Karpas-422 (cell line): Measurements from ENCODE around the gene SCARB1. TPM values are rescaled to one million over a fixed set of nuclear protein-coding genes. Genes with fewer than 3 reads are reported as not detected.
"Not testable (repeated sequence)": the region's sequence is repeated elsewhere in the genome, so short reads cannot be mapped to it uniquely, and the experiment has no call there.

Experiments used
- DNase-seq: peaks from one replicate; pipeline ENCODE4 v3.0.0-alpha.2; 2015
- H2AFZ ChIP-seq: fragments of 200-600 bp; sonication (generic); 2 replicates; pipeline ENCODE4 v1.6.1; 2014; ENCODE audit warnings: antibody characterized with exemption, low read length, mixed read lengths
- H3K27ac ChIP-seq: fragments of 200-600 bp; sonication (generic); 2 replicates; pipeline ENCODE4 v1.5.1; 2014; ENCODE audit warnings: mild to moderate bottlenecking, low read length, moderate library complexity
- H3K27me3 ChIP-seq: fragments of 200-600 bp; sonication (generic); 2 replicates; pipeline ENCODE4 v1.6.1; 2014; ENCODE audit warnings: low read length, mixed read lengths
- H3K36me3 ChIP-seq: fragments of 200-600 bp; sonication (generic); 2 replicates; pipeline ENCODE4 v1.6.1; 2014; ENCODE audit warnings: low read length, mixed read lengths; ENCODE audit not compliant: insufficient read depth
- H3K4me1 ChIP-seq: fragments of 200-600 bp; sonication (generic); 2 replicates; pipeline ENCODE4 v1.6.1; 2014; ENCODE audit warnings: mild to moderate bottlenecking, low read length, mixed read lengths
- H3K4me2 ChIP-seq: fragments of 200-600 bp; sonication (generic); 2 replicates; pipeline ENCODE4 v1.6.1; 2014; ENCODE audit warnings: low read length, low read depth, mild to moderate bottlenecking; ENCODE audit not compliant: poor library complexity, severe bottlenecking
- H3K4me3 ChIP-seq: fragments of 200-600 bp; sonication (generic); 2 replicates; pipeline ENCODE4 v1.5.1; 2014; ENCODE audit warnings: mild to moderate bottlenecking, antibody characterized with exemption, low read length, mixed read lengths
- H3K79me2 ChIP-seq: fragments of 200-600 bp; sonication (generic); 2 replicates; pipeline ENCODE4 v1.6.1; 2014; ENCODE audit warnings: mild to moderate bottlenecking, low read length, mixed read lengths
- H3K9ac ChIP-seq: fragments of 200-600 bp; sonication (generic); 2 replicates; pipeline ENCODE4 v1.6.0; 2014; ENCODE audit warnings: low read length
- H3K9me2 ChIP-seq: fragments of 200-600 bp; sonication (generic), shearing (Covaris generic); replicated peaks from 2 replicates; pipeline ENCODE4 v1.6.0; 2014; ENCODE audit warnings: mild to moderate bottlenecking, low read length, moderate library complexity; ENCODE audit not compliant: insufficient read depth
- H3K9me3 ChIP-seq: fragments of 300-700, 200-600 bp; sonication (generic); 2 replicates; pipeline ENCODE4 v1.6.1; 2014; ENCODE audit warnings: low read length, mixed read lengths
- H4K20me1 ChIP-seq: fragments of 200-600 bp; sonication (generic); 2 replicates; pipeline ENCODE4 v1.6.1; 2014; ENCODE audit warnings: mild to moderate bottlenecking, antibody characterized with exemption, low read length, low read depth; ENCODE audit not compliant: insufficient read depth
- total RNA-seq: library from RNA; depleted of rRNA; stranded (reverse); fragments of >200 nt; shearing (Covaris generic); gene quantifications from 2 replicates; pipeline ENCODE4 v1.2.3, GENCODE V29; 2014; ENCODE audit warnings: low replicate concordance

SCARB1 gene
- total RNA-seq, 1 experiment from 2014 or later = 91.7 TPM

DNA sequence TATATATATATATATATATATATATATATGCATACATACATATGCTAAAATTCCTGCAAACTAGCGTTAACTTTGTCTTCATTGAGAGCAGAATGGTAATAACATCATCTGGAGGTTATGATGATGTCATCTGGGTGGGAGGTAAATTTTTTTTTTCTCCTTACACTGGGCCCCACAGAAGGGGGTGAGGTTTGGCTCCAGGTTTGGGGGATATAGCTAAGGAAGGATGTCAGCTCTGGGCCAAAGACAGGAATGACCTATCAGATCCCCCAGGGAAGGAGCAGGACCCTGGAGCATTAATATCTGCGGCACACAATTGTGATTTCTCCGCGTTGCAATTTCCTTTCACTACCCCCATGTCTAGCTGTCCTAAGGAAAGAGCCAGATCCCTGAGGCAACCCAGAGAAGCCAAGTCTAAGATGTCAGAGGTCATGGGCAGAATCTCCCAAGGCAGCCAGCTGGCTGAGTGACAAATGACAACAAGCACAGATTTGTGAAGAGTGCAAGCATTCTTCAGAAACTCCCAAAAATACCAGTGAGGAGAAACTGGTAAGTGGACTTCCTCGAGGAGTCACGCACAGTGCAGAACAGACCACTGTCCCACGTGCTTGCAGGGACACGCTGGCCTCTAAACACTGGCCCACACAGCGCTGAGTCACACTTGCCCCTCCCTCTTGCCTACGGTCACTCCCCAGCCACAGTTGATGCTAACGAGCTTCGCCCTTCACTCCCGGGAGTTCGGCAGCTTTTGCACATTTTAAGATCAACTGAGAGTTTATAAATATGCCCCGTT lies 40.8 kb upstream of the SCARB1 start:
- no peaks in the 10 kb centered on the region for H3K27me3 ChIP-seq
- peaks cover 45% of the 10 kb centered on the region for H3K4me1 ChIP-seq
- H2AFZ ChIP-seq = no peak overlapping the region
- H3K36me3 ChIP-seq = no peaks in the 10 kb centered on the region
- DNase-seq = no peak
- no peak overlapping the region for H3K27ac ChIP-seq
- no peak overlapping the region for H3K4me3 ChIP-seq
- H3K4me2 ChIP-seq = no peak overlapping the region
- H3K9me3 ChIP-seq = no peaks in the 10 kb centered on the region
- no peaks in the 10 kb centered on the region for H4K20me1 ChIP-seq
- H3K9me2 ChIP-seq = no peaks in the 10 kb centered on the region
- H3K9ac ChIP-seq = no peak overlapping the region
- no peaks in the 10 kb centered on the region for H3K79me2 ChIP-seq

DNA sequence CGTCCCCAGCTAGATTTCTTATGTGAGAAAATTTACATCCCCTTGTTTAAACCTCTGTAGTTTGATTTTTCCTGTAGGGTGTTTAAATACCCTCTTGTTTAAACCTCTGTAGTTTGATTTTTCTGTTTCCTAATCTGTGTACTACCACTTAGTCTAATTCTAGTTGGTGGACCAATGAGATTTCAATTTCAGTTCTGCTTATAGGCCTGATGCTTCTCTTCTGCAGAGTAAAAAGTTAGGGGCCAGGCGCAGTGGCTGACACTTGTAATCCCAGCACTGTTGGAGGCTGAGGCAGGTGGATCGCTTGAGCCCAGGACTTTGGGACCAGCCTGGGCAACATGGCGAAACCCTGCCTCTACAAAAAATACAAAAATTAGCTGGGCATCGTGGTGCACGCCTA lies 39.3 kb upstream of the SCARB1 start:
- DNase-seq = no peak
- Histone ChIP-seq H3K4me2 (no peak overlapping the region), H3K4me1 (peaks cover 48% of the 10 kb centered on the region), H4K20me1 (no peaks in the 10 kb centered on the region), H3K27me3 (no peaks in the 10 kb centered on the region), H3K36me3 (no peaks in the 10 kb centered on the region), H3K79me2 (no peaks in the 10 kb centered on the region), H3K4me3 (no peak overlapping the region), H3K9me2 (no peaks in the 10 kb centered on the region), H3K9ac (no peak overlapping the region), H3K9me3 (no peaks in the 10 kb centered on the region), H2AFZ (no peak overlapping the region), H3K27ac (no peak overlapping the region)

DNA sequence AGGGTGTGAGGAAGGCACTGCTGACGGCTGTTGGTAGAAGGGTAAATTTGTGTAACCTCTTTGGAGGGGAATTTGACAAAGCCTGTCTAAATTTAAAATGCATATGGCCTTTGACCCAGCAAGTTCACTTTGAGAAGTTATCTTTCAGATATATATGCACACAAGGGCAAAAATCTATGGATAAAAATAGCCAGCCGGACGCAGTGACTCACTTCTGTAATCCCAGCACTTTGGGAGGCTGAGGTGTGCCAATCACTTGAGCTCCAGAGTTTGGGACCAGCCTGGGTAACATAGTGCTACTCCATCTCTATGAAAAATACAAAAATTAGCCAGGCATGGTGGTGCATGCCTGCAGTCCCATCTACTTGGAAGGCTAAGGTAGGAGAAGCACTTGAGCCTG lies 37.3 kb upstream of the SCARB1 start:
- no peaks in the 10 kb centered on the region for H3K9me2 ChIP-seq
- peaks cover 3% of the 10 kb centered on the region; the same call in 1 of the 2 replicates for H3K27me3 ChIP-seq
- H3K9ac ChIP-seq = no peak overlapping the region
- H3K36me3 ChIP-seq = no peaks in the 10 kb centered on the region
- H3K79me2 ChIP-seq = no peaks in the 10 kb centered on the region
- H3K4me1 ChIP-seq = peaks cover 39% of the 10 kb centered on the region
- no peak overlapping the region for H3K4me3 ChIP-seq
- H4K20me1 ChIP-seq = no peaks in the 10 kb centered on the region
- H3K27ac ChIP-seq = no peak overlapping the region
- DNase-seq = no peak
- H3K9me3 ChIP-seq = no peaks in the 10 kb centered on the region
- H3K4me2 ChIP-seq = peak overlapping the region; percentile 32
- H2AFZ ChIP-seq = no peak overlapping the region

DNA sequence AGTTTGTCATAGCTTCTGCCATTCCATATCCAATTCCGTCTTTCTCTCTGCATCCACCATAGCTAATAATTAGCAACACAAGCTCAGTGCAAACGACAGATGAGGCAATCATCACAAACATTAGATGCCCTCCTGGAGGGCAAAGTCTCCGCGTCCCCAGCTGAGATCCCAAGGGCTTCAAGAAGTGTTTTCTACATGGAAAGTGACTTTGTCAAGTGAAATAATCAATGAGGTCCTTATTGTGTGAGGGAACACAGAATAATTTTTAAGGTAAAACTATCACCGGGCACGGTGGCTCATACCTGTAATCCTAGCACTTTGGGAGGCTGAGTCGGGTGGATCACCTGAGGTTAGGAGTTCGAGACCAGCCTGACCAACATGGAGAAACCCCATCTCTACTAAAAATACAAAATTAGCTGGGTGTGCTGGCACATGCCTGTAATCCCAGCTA lies 36.7 kb upstream of the SCARB1 start:
- not testable (repeated sequence) for H3K27ac ChIP-seq, H3K4me3 ChIP-seq, H3K27me3 ChIP-seq, H3K9me2 ChIP-seq, H3K4me2 ChIP-seq, H4K20me1 ChIP-seq, H3K9ac ChIP-seq, H3K9me3 ChIP-seq, DNase-seq, H2AFZ ChIP-seq, H3K79me2 ChIP-seq, H3K36me3 ChIP-seq
- H3K4me1 ChIP-seq = peaks cover 37% of the 10 kb centered on the region

DNA sequence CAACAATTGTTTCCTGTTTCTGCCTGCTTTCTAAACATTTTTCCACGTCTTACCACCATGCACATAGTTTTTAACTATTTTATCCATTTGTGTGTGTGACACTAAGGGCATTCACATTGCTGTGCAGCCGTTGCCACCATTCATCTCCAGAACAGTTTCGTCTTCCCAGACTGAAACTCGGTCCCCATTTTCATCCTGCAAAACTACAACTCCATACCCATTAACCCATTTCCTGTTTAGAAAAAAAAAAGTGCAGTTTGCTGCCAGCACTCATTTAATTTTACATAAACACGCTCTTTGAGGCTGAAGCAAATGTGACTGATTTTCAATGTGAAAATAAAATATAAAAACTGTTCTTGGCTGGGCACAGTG lies 35.2 kb upstream of the SCARB1 start:
- Histone ChIP-seq H3K9ac (peak overlapping the region; percentile 53), H3K4me2 (peak overlapping the region; percentile 70), H2AFZ (peak overlapping the region; percentile 78; the same call in 1 of the 2 replicates), H3K27ac (no peak overlapping the region), H3K27me3 (peaks cover 3% of the 10 kb centered on the region; the same call in 1 of the 2 replicates), H3K4me3 (peak overlapping the region; percentile 51), H3K9me3 (no peaks in the 10 kb centered on the region), H3K9me2 (no peaks in the 10 kb centered on the region), H4K20me1 (no peaks in the 10 kb centered on the region), H3K4me1 (peaks cover 43% of the 10 kb centered on the region), H3K36me3 (no peaks in the 10 kb centered on the region), H3K79me2 (no peaks in the 10 kb centered on the region)
- no peak for DNase-seq

DNA sequence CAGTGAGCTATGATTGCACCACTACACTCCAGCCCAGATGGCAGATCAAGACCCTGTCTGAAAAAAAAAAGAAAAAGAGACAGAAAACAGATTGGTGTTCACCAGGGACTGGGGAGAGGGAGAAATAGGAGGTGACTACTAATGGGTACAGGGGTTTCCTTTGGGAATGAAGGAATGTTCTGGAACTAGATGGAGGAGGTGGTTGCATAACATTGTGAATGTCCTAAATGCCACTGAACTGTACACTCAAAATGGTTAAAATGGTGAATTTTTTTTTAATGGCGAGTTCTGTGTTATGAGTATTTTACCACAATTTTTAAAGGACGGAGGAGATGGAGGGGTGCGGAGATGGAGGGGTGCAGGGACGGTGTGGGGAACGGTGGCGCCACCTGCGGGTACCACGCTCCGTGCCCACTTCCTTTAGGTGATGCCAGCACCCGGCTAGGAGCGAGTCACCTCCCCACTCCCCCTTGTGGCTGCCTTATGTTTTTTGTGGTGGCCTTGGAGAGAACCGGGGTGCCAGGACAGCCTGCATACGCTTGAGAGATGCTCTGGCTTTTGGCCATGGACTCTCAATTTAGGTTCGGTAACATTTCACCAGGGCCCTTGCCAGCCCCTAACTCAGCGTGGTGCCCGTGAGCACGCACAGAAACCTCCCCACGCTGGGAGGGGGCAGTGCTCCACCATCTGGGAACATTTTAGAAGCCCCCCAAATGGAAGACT lies 34.7 kb upstream of the SCARB1 start:
- Histone ChIP-seq H3K27me3 (peaks cover 3% of the 10 kb centered on the region; the same call in 1 of the 2 replicates), H3K4me2 (peak overlapping the region; percentile 70), H4K20me1 (no peaks in the 10 kb centered on the region), H2AFZ (peak overlapping the region; percentile 78; the same call in 1 of the 2 replicates), H3K27ac (no peak overlapping the region), H3K4me3 (peak overlapping the region; percentile 51), H3K36me3 (no peaks in the 10 kb centered on the region), H3K79me2 (no peaks in the 10 kb centered on the region), H3K4me1 (peaks cover 48% of the 10 kb centered on the region), H3K9me2 (no peaks in the 10 kb centered on the region), H3K9ac (peak overlapping the region; percentile 53), H3K9me3 (peaks cover under 1% of the 10 kb centered on the region; the same call in 1 of the 2 replicates)
- DNase-seq = peak; percentile 96

DNA sequence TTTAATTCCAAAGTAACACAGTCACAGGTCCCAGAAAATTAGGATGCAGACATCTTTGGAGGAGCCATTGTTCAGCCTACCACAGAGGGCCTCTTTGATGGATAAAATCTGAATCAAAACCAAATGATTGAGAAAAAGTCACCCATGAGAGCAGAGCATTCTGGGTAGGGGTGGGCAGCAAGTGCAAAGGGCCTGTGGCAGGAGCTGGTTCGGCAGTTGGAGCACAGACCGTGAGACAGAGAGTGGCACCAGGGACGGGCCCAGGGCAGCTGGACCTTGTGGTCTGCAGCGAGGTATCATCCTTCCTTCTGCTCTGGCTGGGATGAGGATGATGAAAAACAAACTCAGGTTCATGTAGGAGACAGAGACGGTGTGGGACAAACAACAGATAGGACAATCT lies 32.8 kb upstream of the SCARB1 start:
- H3K27ac ChIP-seq = no peak overlapping the region
- H4K20me1 ChIP-seq = no peaks in the 10 kb centered on the region
- H3K9me3 ChIP-seq = peaks cover 4% of the 10 kb centered on the region; the same call in 1 of the 2 replicates
- no peak overlapping the region for H2AFZ ChIP-seq
- peaks cover 3% of the 10 kb centered on the region; the same call in 1 of the 2 replicates for H3K27me3 ChIP-seq
- no peak overlapping the region for H3K9ac ChIP-seq
- no peaks in the 10 kb centered on the region for H3K79me2 ChIP-seq
- DNase-seq = no peak
- peaks cover 36% of the 10 kb centered on the region for H3K4me1 ChIP-seq
- H3K4me3 ChIP-seq = no peak overlapping the region
- H3K9me2 ChIP-seq = no peaks in the 10 kb centered on the region
- no peaks in the 10 kb centered on the region for H3K36me3 ChIP-seq
- no peak overlapping the region for H3K4me2 ChIP-seq

DNA sequence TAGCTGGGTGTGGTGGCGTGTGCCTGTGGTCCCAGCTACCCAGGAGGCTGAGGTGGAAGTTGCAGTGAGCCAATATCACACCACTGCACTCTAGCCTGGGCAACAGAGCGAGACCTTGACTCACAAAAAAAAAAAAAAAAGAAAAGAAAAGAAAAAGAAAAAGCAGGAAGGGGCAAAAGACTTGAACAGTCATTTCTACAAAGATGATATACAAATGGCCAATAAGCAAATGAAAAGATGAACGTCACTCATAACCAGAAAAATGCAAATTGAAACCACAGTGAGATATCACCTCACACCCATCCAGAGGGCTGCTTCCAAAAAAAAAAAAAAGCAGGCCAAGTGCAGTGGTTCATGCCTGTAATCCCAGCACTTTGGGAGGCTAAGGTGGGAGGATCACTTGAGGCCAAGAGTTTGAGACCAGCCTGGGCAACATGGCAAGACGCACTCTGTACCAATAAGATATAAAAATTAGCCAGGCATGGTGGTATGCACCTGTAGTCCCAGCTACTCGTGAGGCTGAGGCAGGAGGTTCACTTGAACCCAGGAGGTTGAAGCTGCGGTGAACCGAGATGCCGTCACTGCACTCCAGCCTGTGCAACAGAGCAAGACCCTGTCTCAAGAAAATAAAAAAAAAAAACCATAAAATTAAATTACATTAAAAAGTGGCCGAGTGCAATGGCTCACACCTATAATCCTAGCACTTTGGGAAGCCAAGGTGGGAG lies 30.3 kb upstream of the SCARB1 start:
- peaks cover 27% of the 10 kb centered on the region for H3K4me1 ChIP-seq
- DNase-seq = peak; percentile 59

More for the DNA sequence above, 30.3 kb upstream of the SCARB1 start:
- Histone ChIP-seq H3K4me2 (peak overlapping the region; percentile 9), H4K20me1 (no peaks in the 10 kb centered on the region), H3K36me3 (no peaks in the 10 kb centered on the region), H3K79me2 (no peaks in the 10 kb centered on the region), H3K4me3 (no peak overlapping the region), H3K27ac (peak overlapping the region; percentile 40; the same call in 1 of the 2 replicates), H3K9me3 (peaks cover 4% of the 10 kb centered on the region; the same call in 1 of the 2 replicates), H3K9me2 (no peaks in the 10 kb centered on the region), H3K27me3 (peaks cover 3% of the 10 kb centered on the region; the same call in 1 of the 2 replicates), H3K9ac (no peak overlapping the region), H2AFZ (no peak overlapping the region)
